ENCODE results near the gene SFI1.
"Not testable (repeated sequence)": the region's sequence is repeated elsewhere in the genome, so short reads cannot be mapped to it uniquely, and the experiment has no call there.

The SFI1 gene

DNA sequence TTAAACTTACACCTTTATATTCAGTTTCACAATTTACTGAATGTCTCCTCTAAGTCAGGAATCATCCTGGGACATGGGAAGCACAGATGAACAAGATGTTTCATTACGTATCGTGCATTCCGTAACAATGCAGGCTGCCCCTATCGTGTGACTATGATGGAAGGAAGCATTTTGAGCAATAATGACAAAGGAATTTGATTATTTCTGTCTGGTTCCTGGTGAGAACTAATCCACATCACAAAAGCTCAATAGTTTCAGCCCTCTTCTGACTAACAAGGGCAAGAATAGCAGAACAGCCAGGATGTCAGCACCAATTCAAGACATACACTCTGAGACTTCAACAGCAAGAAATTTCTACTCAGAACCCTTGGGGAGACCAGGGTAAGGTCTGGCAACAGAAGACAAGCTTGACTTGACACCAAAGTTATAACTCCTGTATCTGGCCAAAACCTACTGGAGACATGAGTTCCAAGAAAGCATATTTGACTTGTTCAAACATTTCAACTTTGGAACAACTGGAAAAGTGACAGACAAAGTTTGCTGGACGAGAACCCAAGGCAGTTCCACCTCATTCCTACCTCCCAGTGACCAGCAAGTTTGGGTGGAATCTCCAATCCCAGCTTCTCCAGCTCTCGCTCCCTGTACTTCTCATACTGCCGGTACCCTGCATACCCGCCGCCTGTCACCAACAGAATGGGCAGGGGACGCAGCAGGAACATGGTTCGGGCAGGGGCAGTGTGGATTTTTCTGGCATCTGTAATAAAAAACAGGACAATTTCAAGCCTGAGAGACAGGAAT is 151.4 kb downstream of the SFI1 start:
- no peak for DNase-seq

DNA sequence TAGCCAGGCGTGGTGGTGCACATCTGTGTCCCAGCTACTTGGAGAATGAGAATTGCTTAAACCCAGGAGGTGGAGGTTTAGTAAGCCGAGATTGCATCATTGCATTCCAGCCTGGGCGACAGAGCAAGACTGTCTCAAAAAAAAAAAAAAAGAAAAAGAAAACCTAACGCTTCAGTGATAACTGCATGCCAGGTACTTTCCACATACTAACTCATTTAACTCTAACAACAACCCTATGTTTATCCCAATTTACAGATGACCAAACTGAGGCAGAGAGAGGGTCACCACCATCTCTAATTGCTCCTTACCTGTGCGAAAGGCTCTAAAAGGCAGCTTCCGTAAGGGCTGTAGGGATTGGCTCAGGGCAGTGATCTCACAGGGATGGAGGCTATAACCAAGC is 154.1 kb downstream of the SFI1 start:
- DNase-seq, result no peak

DNA sequence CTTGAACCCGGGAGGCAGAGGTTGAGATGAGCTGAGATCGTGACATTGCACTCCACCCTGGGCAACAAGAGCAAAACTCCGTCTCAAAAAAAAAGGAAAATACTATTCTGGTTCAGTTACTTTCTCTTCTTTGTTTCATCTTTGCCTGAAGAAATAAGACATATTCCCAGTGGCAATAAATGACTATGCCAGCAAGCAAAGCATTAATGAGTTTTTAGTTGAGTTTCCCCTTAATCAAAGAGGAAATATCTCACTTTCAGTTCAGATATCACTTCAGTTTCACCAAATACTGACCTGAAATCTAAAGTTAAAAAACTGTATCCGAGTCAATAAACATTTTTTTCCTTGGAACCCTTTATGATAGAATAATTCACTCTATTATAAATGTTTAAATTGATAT is 155.3 kb downstream of the SFI1 start:
- no peak for DNase-seq

DNA sequence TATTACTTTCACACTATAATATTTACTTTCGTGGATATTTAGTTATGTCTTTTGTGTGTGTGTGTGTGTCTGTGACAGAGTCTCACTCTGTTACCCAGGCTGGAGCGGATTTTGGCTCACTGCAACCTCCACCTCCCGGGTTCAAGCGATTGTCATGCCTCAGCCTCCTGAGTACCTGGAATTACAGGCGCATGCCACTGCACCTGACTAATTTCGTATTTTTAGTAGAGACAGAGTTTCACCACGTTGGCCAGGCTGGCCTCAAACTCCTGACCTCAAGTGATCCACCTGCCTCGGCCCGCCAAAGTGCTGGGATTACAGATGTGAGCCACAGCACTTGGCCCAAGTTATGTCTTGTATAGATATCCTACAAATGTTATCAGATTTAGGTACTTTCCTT is 155.8 kb downstream of the SFI1 start:
- DNase-seq, result no peak

DNA sequence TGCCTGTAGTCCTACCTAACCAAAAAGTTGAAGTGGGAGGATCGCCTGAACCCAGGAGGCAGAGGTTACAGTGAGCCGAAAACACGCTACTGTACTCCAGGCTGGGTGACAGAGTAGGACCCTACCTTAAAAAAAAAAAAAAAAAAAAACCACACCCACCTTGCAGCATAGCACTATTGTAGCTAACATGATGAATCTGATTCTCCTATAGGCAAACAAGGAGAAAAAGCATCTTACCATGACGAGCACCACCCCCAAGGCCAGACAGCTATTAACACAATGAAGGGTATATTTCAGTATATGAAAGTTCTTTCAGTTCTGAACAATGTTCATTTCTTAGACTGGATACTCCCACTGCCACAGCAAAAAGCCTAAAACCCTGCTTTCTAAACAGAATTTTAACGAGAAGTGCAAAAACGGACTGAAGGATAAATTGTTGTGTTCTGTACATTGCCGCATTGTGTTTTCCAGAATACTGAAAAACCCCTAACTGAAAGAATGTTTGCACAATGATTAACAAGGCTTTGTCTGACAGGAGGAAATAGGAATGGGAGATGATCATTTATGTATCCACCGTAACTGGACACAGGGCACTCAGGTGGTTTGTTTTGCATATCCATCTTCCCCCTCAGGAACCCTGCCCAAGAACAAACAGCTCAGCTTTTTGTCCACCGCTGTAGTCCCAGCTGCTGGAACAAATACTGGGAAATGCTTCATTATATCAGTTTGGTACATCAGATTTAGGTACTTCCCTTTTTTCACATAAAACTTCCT is 156.8 kb downstream of the SFI1 start:
- DNase-seq, result no peak

DNA sequence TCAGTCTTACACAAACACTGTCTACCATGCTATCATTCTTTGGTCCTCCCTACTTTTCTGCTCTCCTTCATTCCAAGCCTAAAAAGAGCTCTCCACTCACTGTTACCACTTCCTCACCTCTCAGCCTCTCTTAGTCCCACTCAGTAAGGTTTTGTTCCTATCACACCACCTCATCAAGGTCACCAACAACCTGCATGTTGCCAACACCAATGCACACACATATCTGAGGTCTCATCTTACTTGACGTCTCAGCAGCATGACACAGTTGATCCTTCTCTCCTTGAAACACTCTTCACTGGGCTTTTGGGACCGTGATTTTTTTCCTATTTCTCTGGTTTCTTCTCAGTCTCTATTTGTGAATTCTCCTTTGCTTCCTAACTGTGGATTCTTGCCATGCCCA is 157.6 kb downstream of the SFI1 start:
- no peak for DNase-seq

DNA sequence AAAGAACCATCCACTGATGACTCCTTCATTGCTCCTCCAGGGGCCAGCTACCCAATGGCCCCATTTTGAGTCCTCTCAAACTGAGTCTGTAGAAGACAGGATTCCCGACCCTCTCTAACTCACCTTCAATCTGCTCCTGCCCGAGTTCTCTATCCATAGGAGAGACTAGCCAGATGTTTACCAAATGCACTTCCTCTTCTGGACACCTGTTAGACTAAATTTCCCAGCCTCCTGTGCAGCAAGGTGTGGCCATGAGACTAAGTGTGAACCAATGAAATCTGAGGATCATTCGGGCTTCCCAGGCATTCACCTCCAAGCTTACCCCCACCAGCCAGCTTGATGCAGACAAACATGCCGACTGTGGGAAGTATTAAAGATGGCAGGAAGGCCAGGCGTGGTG is 158.1 kb downstream of the SFI1 start:
- DNase-seq, result no peak

DNA sequence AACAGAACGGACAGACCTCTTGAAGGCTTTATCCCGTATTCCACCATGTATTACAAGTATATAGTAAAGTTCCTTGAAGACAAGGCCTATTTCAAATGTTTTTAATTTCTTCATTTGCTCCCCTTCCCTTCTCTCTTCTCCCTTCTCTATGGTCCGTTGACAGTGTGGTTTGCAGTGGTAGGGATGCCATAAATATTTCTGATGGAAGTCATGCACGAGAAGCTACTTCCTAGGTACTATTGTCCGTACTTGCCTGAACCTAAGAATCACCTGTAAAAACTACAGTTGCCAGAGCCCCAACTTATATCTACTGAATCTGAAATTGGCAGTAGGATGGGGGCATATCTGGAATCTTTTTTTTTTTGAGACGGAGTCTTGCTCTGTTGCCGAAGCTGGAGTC is 162.9 kb downstream of the SFI1 start:
- DNase-seq, result no peak

DNA sequence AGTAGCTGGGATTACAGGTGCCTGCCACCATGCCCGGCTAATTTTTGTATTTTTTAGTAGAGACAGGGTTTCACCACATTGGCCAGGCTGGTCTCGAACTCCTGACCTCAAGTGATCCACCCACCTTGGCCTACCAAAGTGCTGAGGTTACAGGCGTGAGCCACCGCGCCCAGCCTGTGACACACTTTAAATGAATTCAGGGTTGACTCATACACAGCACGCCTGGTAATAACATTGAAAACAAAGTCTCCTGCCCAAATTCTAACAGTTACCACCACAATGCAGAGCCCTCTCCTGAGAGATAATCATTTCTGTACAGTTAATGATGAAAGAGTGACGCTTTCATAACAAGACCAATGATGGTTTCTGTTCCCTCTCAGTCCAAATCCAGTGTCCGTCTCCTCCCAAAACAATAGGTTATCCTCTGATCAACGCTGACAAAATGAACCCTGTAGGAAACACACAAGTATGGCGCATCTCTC is 164.6 kb downstream of the SFI1 start:
- not testable (repeated sequence) for DNase-seq

DNA sequence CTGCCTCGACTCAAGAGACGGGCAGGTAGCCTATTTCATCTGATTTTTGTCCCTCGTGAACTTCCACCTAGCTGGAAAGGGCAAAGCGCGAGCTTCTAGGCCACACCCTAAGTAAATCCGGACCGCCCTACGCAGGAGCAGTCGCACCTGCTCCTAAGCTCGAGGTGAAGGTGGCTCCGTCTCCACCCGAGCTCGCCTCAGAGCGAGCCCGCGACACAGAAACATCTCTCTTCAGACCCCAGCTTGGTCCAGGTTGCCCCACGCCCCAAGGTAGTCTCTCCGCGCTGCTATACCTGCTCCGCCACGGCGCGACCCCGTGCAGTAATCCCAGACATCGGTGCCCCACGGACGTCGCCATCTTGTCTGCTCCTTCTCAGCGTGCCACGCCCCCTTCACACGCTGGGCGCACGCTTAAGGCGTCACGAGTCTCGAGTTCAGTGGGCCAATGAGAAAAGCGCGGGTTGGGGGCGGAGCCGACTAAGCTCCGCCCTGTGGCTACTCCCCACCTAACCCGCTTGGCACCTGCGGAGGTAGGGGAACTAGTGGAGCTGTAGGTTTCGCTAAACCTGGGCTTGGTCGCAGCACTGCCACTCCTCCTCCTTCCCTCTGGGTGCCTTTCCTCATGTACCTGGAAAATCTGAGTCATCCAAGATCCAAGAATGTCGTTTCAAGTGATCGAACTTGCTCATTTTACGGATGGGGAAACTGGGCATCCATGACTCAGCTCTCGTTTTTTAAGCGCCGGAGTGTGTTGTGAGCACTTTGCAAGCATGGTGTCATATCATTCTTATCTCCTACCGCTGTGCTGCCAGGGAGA is 165.7 kb downstream of the SFI1 start, which contains the start of gene PISD:
TSS of gene PISD (minus strand) at position 365 of the 817 bp plus-strand sequence. CDS start at position 358, 7 bp downstream.
- peak; percentile 71 for DNase-seq

DNA sequence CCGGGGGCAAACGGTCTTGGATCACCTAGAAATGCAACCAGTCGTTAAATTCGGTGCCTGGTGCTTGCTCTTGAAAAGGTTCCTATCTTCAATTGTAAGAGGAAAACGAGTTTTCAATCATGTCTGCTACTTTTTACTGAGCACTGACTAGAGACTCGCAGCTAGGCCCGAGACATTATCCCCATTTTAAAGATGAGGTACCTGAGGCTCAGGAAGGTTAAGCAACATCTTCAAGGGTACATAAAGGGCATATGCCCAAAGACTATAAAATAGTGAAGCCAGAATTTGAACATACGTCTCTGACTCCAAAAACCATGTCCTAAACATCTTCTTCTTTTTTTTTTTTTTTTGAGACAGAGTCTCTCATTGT is 166.3 kb downstream of the SFI1 start:
- DNase-seq, result no peak
